ENCODE data around the gene BCOR.

The BCOR gene

GRCh38 chrX:40107291-40108161 lies 9.8 kb upstream of the BCOR start:
- H3K9me2 ChIP-seq (replicated peaks; ENCODE audit: low read depth, low read length), result no peaks in the 10 kb centered on the region
- no peak for TF ChIP-seq EZH2phosphoT487 (IDR thresholded peaks at IDR 0.05; ENCODE audit: borderline replicate concordance)
- no peak for TF ChIP-seq CTCF (conservative IDR thresholded peaks at IDR 0.05; ENCODE audit: low read length)
- H3K27me3 ChIP-seq (ENCODE audit: insufficient read depth, low read length, poor library complexity, severe bottlenecking), result no peaks in the 10 kb centered on the region
- peak overlapping the region; percentile 94 for H3K9ac ChIP-seq (ENCODE audit: low read depth, low read length, poor library complexity, severe bottlenecking)
- H3K4me3 ChIP-seq (ENCODE audit: low read length, poor library complexity, severe bottlenecking), result peak overlapping the region; percentile 81
- H3K79me2 ChIP-seq (ENCODE audit: insufficient read depth, low read length), result peaks cover 85% of the 10 kb centered on the region
- H3K9me3 ChIP-seq (ENCODE audit: insufficient read depth, low read depth, low read length), result no peaks in the 10 kb centered on the region
- no peaks in the 10 kb centered on the region for H3K36me3 ChIP-seq (ENCODE audit: insufficient read depth, low read length)
- H3K4me2 ChIP-seq (ENCODE audit: low read depth, low read length, poor library complexity, severe bottlenecking), result peak overlapping the region; percentile 99
- H2AFZ ChIP-seq (ENCODE audit: low read length), result no peak overlapping the region
- no peaks in the 10 kb centered on the region for H4K20me1 ChIP-seq (ENCODE audit: insufficient read depth, low read length, poor library complexity, severe bottlenecking)
- no peaks in the 10 kb centered on the region for H3F3A ChIP-seq (ENCODE audit: low read depth)
- H3K4me1 ChIP-seq (ENCODE audit: insufficient read depth, low read length, poor library complexity, severe bottlenecking), result peaks cover 20% of the 10 kb centered on the region

- Histone ChIP-seq H4K20me1 (ENCODE audit: insufficient read depth, low read length, poor library complexity, severe bottlenecking) (no peaks in the 10 kb centered on the region), H3K79me2 (ENCODE audit: insufficient read depth, low read length) (peaks cover 92% of the 10 kb centered on the region), H2AFZ (ENCODE audit: low read length) (no peak overlapping the region), H3K9ac (ENCODE audit: low read depth, low read length, poor library complexity, severe bottlenecking) (peak overlapping the region; percentile 94), H3K4me2 (ENCODE audit: low read depth, low read length, poor library complexity, severe bottlenecking) (peak overlapping the region; percentile 99), H3F3A (ENCODE audit: low read depth) (no peaks in the 10 kb centered on the region), H3K9me3 (ENCODE audit: insufficient read depth, low read depth, low read length) (no peaks in the 10 kb centered on the region), H3K4me1 (ENCODE audit: insufficient read depth, low read length, poor library complexity, severe bottlenecking) (peaks cover 17% of the 10 kb centered on the region), H3K27me3 (ENCODE audit: insufficient read depth, low read length, poor library complexity, severe bottlenecking) (no peaks in the 10 kb centered on the region), H3K4me3 (ENCODE audit: low read length, poor library complexity, severe bottlenecking) (peak overlapping the region; percentile 81), H3K36me3 (ENCODE audit: insufficient read depth, low read length) (no peaks in the 10 kb centered on the region), H3K9me2 (replicated peaks; ENCODE audit: low read depth, low read length) (no peaks in the 10 kb centered on the region)
- TF ChIP-seq CTCF (conservative IDR thresholded peaks at IDR 0.05; ENCODE audit: low read length) (no peak), EZH2phosphoT487 (IDR thresholded peaks at IDR 0.05; ENCODE audit: borderline replicate concordance) (no peak)
These were observed 9.0 kb upstream of the BCOR start for GRCh38 chrX:40106676-40107290.

GRCh38 chrX:40105835-40106675 lies 8.3 kb upstream of the BCOR start:
- no peaks in the 10 kb centered on the region for H4K20me1 ChIP-seq (ENCODE audit: insufficient read depth, low read length, poor library complexity, severe bottlenecking)

More at GRCh38 chrX:40105835-40106675, 8.3 kb upstream of the BCOR start:
- H3K4me1 ChIP-seq (ENCODE audit: insufficient read depth, low read length, poor library complexity, severe bottlenecking), result peaks cover 17% of the 10 kb centered on the region
- H3K4me3 ChIP-seq (ENCODE audit: low read length, poor library complexity, severe bottlenecking), result peak overlapping the region; percentile 81
- peak overlapping the region; percentile 99 for H3K4me2 ChIP-seq (ENCODE audit: low read depth, low read length, poor library complexity, severe bottlenecking)
- no peaks in the 10 kb centered on the region for H3K9me3 ChIP-seq (ENCODE audit: insufficient read depth, low read depth, low read length)
- H3K36me3 ChIP-seq (ENCODE audit: insufficient read depth, low read length), result no peaks in the 10 kb centered on the region
- H3K27me3 ChIP-seq (ENCODE audit: insufficient read depth, low read length, poor library complexity, severe bottlenecking), result no peaks in the 10 kb centered on the region
- H3K9ac ChIP-seq (ENCODE audit: low read depth, low read length, poor library complexity, severe bottlenecking), result peak overlapping the region; percentile 94
- peaks cover 92% of the 10 kb centered on the region for H3K79me2 ChIP-seq (ENCODE audit: insufficient read depth, low read length)
- no peaks in the 10 kb centered on the region for H3K9me2 ChIP-seq (replicated peaks; ENCODE audit: low read depth, low read length)
- TF ChIP-seq EZH2phosphoT487 (IDR thresholded peaks at IDR 0.05; ENCODE audit: borderline replicate concordance), result no peak
- TF ChIP-seq CTCF (conservative IDR thresholded peaks at IDR 0.05; ENCODE audit: low read length), result no peak
- H2AFZ ChIP-seq (ENCODE audit: low read length), result no peak overlapping the region
- H3F3A ChIP-seq (ENCODE audit: low read depth), result no peaks in the 10 kb centered on the region
